IPS-11a (cell line): ENCODE measurements around the gene DPY19L1.
"Not testable (repeated sequence)": the region's sequence is repeated elsewhere in the genome, so short reads cannot be mapped to it uniquely, and the experiment has no call there.

ENCODE experiments used
- H3K4me3 ChIP-seq: one replicate; pipeline ENCODE4 v1.5.1; 2013; ENCODE audit warnings: low read depth, low read length, control low read depth

Gene DPY19L1

DNA sequence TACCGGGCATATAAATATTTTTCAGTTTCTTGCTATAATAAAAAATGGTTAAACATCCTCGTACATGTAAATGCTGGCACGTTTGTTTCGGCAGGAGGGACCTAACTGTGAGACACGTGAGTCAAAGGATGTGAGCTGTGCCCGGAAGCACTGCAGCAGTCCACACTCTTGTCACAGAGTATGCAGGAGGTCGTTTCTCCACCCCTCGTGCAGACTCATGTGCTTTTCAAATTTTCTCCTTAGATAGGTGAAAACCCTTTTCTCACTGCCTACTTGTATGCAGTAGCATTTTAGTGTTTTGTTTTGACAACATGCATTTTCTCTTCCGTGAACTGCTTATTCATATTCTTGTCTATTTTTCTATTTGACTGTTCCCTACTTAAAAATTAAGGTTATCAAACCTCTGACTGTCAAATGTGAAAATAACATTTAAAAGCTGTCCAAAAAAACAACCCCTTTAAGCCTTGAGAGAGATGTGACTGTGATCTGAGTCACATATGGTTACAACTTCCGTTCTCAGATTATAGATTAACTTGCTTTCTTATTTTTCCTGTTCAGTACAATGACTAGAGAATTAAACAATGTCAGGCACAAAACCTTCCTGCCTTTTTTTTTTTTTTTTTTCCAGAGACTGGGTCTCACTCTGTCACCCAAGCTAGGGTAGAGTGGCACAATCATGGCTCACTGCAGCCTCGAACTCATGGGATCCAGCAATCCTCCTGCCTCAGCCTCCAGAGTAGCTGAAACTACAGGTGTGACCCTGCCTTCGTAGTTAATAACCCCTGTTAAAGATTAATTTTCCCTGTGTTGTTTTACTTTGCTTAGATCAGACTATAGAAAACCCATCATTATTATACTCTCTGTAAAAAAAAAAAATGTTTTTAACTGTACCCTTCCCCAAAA lies 45.1 kb downstream of the DPY19L1 start:
- no peak overlapping the region for H3K4me3 ChIP-seq

DNA sequence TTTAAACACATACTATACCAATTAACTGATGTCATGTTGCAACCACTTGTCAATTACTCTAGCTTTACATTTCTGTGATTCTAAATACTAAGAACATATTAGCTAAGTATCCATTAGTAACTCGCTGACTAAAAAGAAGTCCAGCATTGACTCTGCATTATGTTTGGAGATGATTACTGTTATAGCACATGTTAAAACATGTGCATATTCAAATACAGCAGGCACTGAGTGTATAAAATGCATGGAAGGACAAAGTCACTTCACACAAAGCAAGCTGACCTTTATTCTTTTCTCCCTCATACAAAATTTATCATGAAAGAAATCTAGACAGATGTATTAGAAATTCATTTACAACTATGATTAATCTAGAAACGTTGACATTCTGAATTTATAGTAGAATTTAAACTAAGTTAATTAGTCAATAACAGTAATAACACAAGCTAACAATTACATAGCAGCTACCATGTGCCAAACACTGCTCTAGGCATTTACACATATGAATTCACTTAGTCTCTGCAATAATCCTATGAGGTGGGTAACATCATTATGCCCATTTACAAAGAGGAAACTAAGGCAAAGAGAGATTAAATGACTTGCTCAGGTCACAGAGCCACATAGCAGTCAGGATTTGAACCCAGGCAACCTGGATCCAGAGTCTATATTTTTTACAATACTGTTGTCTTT lies 48.7 kb downstream of the DPY19L1 start:
- H3K4me3 ChIP-seq = not testable (repeated sequence)

DNA sequence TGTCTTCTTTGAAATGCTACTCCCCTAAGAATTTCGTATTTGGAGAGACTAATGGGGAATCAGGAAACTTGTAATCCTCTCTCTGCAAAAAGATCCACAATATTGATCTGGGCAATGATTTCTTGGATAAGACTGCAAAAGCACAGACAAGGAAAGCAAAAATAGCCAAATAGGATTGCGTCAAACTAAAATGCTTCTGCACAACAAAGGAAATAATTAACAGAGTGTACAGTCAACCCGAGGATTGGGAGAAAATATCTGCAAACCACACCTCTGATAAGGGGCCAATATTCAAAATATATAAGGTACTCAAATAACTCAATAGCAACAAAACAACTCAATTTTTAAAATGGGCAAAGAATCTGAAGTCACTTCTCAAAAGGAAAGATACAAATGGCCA lies 52.1 kb downstream of the DPY19L1 start:
- not testable (repeated sequence) for H3K4me3 ChIP-seq

DNA sequence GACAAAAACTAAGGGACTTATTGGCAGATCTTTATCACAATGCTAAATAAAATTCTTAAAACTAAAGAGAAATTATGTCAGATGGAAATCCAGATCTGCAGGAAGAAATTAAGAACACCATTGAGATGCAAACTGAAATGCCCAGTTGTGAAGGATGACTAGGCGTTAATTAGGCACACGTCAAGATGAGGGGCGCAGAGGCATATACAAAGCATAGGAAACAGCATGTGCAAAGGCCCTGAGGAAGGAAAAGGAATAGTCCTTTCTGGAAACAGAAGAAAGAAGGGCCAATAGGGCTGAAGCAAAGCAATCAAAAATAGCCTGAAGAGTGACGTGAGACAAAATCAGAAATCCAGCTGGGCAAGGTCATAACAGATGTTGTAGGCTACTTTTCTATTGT lies 53.1 kb downstream of the DPY19L1 start:
- not testable (repeated sequence) for H3K4me3 ChIP-seq

DNA sequence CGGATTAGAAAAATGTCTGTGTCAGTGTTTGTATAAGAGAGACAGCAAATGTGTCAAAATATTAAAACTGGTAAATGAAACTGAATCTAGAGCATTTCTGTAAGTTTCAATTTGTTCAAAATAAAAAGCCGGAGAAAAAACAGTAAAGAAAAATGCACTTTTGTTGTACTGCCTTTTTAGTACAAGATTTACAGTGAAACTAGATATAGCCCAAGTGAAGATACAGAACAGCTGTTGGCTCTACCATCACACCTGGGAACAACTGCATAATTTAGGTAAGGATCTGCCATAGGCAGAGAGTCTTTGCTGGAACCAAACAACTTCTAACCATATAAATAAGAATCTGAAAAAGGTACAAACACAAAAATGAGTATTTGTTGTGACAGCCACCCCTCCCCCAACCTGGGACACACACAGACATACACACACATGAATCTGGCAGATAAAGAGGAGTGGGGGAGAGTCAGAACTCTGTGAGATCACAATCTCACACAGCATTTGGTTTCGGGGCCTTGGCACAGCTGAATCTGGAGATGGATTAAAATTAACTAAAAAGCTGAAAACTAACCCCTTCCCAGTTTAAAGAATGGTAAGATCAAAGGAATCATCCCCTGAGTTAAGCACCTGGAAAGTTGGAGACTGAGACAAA lies 54.8 kb downstream of the DPY19L1 start:
- no peak overlapping the region for H3K4me3 ChIP-seq

DNA sequence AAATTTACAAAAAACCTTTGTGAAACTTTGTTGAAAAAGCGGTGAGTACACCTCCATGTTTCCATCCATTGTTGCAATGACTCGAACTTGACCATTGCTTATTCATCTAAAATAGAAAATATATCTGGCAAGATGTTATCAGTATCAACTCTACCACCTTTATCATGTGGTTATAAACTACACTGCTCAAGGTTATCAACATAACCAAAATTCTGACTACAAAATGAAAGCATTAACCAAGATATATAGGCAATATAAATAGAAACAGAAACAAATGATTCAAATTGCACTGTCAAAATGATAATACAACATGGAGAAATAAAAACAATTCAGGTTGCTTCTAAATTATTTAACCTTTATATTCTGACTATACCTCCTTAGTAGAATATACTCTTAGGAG lies 58.2 kb downstream of the DPY19L1 start:
- H3K4me3 ChIP-seq = not testable (repeated sequence)

DNA sequence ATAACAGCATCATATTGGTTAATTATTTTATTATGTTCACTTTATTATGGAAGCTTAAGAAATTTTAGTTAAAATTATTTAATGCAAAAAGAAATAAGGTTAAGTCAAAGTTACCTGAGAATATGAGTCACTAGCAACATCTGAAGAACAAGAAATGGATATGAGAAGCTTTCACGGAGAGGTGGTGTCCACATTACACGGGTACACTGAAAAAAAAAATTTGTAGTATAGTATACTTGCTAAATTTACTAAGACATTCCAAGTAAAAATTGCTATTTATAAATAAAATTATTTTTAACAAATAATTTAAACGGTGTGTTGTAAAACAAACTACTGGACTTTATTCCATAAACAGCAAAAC lies 63.9 kb downstream of the DPY19L1 start:
- H3K4me3 ChIP-seq = no peak overlapping the region

DNA sequence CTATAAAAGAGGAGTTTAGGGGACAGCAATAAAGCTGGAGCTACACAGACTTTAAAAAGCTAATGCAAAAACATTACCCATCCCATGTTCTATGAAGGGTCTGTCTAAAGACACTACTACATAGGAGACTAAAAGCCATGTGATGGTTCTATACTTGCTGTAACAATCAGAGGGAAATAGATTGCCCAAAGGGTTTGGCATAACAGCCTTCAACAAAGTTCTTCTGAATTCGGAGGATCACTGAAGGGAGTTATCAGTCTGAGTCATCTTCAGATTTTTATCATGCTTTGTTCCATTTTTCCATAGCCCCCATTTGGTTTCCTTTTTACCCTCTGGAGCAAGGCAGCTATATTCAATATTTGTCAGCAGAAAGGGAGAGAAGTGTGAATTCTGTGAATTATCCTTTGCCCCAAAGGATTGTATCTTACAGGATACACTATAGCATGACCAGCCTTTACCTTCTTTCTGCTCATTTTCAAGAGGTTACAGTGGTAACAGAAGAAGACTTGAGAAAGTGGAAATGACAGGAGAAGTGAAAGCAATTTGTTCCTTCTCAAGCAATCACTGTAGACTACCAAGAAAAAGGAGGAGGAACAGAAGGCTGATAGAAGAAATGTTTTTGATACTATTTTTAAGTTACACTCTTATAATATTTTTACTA lies 64.4 kb downstream of the DPY19L1 start:
- not testable (repeated sequence) for H3K4me3 ChIP-seq

DNA sequence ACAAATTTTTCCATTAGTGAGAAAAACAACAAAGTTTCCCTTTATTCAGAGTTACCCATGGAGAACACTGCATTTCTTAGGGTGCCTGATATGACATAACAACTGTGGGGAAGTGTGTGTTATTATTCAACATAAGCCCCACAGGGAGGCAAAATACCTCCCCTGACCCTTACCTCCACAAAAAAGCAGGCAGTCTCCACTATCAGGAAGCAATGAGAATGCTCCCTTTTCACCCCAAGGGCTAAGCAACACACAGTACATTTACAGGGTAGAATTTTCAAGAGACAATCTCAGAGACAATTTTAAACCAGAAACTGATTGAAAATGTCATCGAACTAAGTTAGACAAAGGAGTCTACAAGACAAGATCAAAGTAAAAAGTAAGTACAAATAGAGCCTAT lies 69.5 kb downstream of the DPY19L1 start:
- H3K4me3 ChIP-seq = not testable (repeated sequence)

DNA sequence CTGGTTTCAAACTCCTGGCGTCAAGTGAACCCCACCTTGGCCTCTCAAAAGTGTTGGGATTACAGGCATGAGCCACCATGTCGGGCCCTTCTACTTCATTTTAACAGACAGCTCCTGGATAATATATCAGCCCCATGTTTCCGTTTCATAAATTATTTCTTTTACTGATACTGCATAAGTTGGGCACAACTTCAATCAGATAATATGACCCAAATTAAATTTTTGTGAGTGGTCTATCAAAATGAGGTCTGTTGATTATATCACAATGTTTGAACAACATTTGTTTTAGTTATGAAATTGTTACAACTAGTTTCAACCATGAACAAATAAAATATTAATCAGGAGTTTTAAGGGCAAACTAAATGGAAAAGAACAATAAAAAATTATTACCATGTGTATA lies 70.8 kb downstream of the DPY19L1 start:
- H3K4me3 ChIP-seq = not testable (repeated sequence)

DNA sequence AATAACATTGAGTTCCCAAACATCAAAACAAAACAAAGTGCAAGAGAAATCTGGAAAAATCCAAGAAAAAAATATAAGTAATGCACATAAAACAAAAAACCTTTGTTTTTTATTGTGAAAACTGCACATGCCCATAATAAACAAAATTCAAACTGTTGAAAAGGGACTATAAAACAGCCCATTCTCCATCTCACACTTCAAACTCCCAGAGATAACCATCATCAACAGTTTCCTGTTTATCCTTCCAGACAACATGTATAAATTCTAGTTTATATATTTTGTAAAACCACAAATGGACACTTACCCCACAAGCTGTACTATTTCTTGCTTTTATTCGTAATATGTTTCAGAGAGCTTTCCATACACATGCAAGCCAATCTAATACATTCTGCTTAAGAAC lies 79.3 kb downstream of the DPY19L1 start:
- no peak overlapping the region for H3K4me3 ChIP-seq

DNA sequence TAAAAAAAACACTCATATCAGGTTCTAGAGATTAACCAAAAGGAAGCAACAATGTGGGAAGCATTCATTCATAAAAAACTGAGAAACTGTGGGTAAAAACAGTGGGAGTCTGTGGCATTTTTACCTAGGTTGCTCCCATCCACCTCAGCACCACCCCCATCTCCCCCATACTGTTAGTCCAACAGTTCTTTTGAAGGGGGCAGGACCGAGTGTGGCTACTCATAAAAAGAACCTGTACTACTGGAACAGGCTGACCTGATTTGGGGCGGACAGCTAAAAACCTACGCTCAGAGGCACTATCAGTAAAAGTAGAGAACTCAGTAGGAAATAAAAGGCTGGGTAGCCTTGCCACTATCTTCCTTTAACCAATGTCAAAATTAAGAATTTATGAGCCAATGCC lies 84.5 kb downstream of the DPY19L1 start:
- H3K4me3 ChIP-seq = no peak overlapping the region

DNA sequence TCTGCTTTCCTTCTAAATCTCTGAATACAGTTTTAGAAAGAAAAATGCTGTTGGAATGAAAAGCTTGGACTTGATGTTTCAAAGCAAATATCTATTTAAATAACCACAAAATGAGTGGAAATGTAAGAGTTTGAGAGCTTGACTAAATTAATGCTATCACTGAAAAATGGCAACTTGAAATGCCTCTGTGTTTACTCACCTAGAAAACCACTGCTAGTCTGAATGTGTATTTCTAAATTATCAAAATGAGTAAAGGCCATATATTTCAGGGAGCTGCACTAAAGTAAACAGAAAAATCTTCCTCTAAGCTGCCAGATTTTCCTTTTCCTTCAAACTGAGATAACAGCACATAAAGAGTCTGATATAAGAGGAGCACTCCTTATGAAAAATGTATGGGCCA lies 87.9 kb downstream of the DPY19L1 start:
- H3K4me3 ChIP-seq = no peak overlapping the region

DNA sequence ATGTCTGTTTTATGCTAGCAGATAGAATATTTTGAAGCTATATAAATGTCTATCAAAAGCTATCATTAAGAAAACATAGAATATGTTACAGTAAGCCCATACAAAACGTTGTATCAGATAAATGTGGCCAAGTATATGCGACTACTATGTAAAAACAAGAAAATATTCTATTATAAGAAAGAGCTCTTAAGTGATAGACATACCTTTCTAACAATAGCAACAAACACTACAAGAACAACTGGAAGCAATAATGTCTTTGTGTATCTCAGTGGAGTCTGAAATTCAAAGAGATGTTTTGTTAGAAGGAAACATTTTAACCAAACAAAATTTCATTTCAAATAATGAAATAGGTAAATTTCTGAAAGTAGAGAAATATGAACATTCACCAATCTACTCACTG lies 89.9 kb downstream of the DPY19L1 start:
- H3K4me3 ChIP-seq = not testable (repeated sequence)

DNA sequence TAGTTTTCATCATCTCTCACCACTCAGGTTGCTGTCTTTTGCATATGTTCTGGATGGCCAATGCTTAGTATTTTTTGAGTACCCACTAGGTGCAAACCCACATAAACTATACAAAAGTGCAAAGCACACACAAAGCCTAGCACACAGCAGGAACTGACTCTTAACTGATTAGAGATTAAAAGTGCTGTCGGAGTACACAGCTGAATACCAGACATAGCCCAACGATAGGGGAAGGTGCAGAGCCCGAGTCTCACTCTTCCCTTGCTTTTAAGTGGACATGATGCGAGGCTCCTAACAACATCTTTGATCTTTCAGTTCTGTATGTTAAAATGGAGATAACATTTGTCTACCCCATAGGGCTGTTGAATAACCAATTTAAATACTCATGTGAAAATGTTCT lies 90.8 kb downstream of the DPY19L1 start:
- no peak overlapping the region for H3K4me3 ChIP-seq

DNA sequence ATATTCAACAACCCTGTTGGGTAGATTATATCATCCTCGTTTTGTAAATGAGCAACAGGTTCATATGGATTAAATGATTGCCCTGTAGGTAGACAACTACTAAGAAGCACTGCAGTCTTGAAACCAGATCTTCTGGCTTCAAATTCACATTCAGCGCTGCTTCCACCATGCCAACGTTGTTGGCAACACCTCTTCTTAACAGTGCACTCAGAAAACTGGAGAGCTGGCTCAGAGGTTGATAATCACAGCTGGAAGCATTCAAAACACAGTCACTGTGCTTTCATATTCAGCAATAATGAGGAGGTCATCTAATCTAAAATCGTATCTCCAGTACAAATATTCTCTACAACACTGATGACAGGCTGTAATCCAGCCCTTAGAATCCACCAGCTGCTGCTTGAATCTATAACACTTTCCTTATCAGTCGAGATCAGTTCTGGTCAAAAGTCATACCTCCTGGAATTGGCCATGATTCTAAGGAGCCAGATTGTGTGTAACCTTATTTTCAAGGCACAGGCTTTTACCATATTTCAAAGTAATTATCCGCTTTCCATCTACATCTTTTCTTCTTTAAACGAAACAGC lies 91.3 kb downstream of the DPY19L1 start:
- not testable (repeated sequence) for H3K4me3 ChIP-seq

DNA sequence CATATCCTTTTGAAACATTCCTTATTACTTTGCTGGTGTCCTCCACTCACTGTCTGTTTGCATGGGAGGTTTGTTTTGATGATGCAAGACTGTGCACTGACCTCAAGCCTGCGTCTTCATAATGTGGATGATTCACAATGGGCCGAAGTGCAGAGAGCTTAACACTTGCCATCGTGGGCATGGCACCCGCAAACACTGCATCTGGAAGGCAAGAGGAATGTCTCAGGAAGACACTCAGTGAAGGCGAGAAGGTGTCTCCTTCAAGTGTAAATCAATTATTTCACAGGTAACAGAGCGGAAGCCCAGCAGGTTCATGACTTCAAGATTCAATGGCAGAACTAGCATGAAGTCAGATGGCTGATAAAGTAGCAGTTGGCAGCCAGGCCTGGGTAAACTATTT lies 98.1 kb downstream of the DPY19L1 start:
- H3K4me3 ChIP-seq = no peak overlapping the region

DNA sequence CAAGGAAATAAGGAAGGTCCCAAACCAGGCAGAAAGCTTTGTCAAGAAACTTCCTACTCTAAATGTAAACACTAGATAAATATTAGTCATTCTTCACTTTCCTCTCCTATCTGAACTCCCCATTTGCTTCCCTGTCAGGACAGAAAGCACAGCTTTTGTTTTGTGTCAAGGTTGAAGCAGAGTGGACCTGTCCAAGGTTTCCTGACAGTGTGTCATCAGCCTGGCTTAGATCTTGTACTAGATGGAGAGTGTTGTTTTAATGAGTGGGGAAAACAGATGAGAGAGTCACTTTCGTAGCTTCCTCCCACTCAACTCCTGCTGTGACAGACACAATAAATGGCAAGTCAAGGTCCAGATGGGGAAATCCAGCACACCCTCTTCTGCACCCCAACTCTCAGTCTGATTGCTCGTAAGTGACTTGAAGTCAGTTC lies 101.5 kb downstream of the DPY19L1 start:
- not testable (repeated sequence) for H3K4me3 ChIP-seq

DNA sequence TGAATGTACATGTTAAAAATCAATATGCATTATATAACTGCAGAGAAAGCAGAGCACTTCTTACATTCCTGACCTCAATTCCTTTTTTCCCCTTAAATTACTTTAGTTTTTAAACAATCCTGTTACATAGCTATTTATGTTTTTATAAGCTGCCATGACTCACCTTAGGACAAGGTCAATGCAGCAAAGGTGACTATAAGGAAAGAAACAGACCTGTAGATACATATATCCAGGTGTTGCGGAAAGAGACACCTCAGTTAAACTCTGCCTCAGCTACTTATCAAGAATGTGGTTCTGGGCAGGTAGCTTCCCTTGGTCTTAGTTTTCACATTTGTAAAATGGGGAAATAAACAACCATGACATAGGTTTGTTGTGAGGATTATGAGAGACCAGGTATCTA lies 105.5 kb downstream of the DPY19L1 start:
- H3K4me3 ChIP-seq = no peak overlapping the region

DNA sequence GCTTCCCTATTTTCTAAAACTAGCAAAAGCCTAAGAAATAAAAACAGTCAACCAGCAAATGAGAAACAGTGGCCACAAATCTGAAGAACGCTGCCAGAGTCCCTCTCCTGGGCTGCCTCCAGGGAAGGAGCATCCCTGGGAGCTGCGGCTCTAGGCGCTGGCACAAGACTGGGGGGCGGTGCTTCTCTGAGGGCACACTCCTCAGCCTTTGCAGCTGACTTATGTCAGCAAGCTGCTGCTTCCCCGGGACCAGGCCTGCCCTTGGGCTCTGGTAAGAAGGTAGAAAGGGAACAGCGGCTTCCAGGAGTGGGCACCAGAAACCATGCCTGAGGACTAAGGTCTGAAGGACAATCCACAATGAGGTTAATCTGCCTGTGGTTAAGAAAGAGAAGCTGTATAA lies 107.5 kb downstream of the DPY19L1 start:
- H3K4me3 ChIP-seq = not testable (repeated sequence)

DNA sequence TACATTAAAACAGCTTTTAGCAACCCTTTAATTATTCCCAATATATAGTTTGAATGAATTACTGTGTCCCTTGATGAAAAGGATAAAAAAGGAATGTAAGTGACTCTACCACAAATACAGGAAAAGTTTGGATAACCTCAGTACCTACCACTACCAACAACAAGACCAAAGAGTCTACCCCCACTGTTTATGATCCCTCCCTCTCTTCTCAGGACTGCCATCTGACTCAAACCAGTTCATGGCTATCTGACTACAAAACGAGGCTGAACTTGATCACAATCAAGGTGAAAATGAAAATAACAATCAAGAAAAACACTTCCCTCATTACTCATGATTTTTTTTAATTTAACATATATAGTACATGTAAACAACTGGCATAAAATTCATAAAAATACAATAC lies 108.7 kb downstream of the DPY19L1 start:
- H3K4me3 ChIP-seq = no peak overlapping the region
